VCaP (cell line): ENCODE results near the gene CLEC2B.

Experiments used
- H3K27ac ChIP-seq: fragments of 450-650 bp; 2 replicates; pipeline ENCODE4 v1.5.1; 2017
- CTCF ChIP-seq: fragments of 450-650 bp; conservative IDR thresholded peaks from 2 replicates; pipeline ENCODE4 v1.5.1; 2017; ENCODE audit warnings: mild to moderate bottlenecking, moderate library complexity

The CLEC2B gene

GRCh38 chr12:9856151-9856550 lies 13.0 kb downstream of the CLEC2B start:
- no peak for TF ChIP-seq CTCF
- no peak overlapping the region for H3K27ac ChIP-seq

GRCh38 chr12:9851927-9852326 lies 17.2 kb downstream of the CLEC2B start:
- no peak overlapping the region for H3K27ac ChIP-seq
- TF ChIP-seq CTCF = no peak

GRCh38 chr12:9851050-9851449 lies 18.1 kb downstream of the CLEC2B start:
- no peak overlapping the region for H3K27ac ChIP-seq
- no peak for TF ChIP-seq CTCF

GRCh38 chr12:9848899-9849298 lies 20.3 kb downstream of the CLEC2B start:
- no peak for TF ChIP-seq CTCF
- H3K27ac ChIP-seq = no peak overlapping the region

- no peak for TF ChIP-seq CTCF
Observed at GRCh38 chr12:9843407-9843806, 25.7 kb downstream of the CLEC2B start.

GRCh38 chr12:9831720-9832119 lies 37.4 kb downstream of the CLEC2B start:
- TF ChIP-seq CTCF = no peak
- H3K27ac ChIP-seq = no peak overlapping the region

More at GRCh38 chr12:9843407-9843806, 25.7 kb downstream of the CLEC2B start:
- no peak overlapping the region for H3K27ac ChIP-seq

- no peak for TF ChIP-seq CTCF
- no peak overlapping the region for H3K27ac ChIP-seq
Observed at GRCh38 chr12:9829982-9830381, 39.2 kb downstream of the CLEC2B start.

GRCh38 chr12:9829483-9829882 lies 39.7 kb downstream of the CLEC2B start:
- TF ChIP-seq CTCF = no peak
- H3K27ac ChIP-seq = no peak overlapping the region
